Measurements from ENCODE around the gene HEG1.

The HEG1 gene

DNA sequence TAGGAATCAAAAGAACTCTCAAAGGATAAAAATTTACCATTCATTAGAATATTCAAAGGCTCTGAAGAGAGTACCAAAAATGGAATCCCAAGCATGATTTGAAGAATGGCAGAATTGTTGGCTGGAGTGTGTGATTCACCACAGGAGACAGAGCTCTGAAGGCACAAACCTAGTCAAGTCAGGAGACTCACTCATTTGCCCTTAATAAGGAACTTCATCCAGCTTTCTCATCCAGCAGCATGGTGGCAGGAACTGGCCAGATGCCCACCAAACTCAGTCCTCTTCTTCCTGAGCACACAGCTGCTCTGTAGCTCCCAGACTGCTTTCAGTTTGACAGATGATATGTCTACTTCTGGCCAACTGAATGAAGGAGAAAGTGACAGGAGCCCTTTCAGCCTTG is 16.5 kb upstream of the HEG1 start:
- no peak for DNase-seq (ENCODE audit: low spot score)

DNA sequence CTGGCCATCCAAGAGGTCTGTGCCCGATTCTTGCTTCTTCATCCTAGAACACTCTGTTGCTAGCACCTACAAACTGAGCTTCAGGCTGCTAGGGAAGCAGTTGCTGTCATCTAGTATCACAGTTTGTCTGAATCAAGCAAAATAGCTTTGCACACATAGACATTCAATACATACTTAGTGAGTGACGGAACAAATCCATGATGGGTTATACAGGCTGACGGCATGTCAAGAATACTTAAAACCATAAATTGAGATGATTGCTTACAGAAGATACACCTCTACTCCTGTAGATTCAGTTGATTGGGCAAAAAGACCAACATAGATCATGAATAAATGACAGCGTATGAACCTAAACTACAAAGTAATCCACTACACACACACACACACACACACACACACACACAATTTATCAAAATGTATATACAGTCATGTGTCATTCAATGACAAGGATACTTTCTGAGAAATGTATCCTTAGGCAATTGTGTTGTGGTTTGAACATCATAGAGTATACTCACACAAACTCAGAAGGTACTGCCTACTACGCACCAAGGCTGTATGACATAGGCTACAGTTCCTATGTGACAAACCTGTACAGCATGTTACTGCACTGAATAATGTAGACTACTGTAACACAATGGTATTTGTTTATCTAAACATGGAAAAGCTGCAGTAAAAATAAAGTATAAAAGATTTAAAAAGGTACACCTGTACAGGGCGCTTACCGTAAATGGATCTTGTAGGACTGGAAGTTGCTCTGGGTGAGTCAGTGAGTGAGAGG is 14.4 kb upstream of the HEG1 start:
- no peak for DNase-seq (ENCODE audit: low spot score)

DNA sequence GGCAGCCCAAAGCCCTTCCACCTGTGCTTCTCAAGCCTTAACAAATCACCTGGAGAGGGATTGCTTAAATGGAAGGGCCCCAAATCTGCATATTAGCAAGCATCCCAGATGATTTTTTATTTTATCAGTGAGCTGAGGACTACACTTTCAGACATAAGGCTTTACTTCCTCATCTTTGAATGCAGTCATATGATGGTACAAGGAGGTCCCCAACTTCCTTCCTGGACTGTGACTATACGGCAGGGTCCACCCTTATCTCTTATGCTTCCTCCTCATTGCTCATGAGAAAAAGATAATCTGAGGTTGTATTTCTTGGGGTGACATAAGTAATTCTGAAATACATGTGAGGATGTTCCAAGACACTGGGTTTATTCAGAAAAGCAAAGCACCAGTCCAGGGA is 13.7 kb upstream of the HEG1 start:
- DNase-seq (ENCODE audit: low spot score), result no peak

DNA sequence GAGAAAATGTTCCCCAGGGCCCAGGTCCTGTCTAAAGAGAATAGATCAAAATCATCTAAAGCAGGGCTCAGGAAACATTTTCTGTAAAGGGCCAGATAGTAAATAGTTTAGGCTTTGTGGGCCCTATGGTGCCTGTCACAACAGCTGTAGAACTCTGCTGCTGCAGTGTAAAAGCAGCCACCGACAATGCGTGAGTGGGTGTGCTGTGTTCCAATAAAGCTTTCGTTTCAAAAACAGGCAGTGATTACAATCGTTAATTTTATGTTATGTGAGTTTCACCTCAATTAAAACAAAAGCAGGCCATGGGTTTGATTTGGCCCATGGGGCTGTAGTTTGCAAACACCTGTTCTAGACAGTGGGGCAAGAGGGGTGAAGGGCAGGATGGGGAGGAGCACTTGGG is 12.5 kb upstream of the HEG1 start:
- no peak for DNase-seq (ENCODE audit: low spot score)

DNA sequence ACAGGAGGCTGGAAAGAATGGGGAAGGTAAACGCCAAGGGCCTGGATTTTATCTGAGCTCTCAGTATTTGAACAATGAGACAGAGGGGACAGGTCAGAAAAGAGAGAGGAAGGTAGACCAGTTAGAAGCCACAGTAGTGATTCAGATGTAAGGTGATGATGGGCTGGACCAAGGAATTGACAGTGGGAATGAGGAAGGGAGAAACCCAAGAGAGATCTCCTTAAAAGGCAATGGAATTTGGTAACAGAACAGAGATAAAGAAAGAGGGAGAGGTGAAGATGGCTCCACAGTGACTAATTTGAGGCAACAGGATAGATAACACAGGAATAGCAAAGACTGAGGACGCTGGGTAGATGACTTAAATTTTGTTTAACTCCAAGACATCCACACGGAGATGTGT is 11.4 kb upstream of the HEG1 start:
- DNase-seq (ENCODE audit: low spot score), result no peak

DNA sequence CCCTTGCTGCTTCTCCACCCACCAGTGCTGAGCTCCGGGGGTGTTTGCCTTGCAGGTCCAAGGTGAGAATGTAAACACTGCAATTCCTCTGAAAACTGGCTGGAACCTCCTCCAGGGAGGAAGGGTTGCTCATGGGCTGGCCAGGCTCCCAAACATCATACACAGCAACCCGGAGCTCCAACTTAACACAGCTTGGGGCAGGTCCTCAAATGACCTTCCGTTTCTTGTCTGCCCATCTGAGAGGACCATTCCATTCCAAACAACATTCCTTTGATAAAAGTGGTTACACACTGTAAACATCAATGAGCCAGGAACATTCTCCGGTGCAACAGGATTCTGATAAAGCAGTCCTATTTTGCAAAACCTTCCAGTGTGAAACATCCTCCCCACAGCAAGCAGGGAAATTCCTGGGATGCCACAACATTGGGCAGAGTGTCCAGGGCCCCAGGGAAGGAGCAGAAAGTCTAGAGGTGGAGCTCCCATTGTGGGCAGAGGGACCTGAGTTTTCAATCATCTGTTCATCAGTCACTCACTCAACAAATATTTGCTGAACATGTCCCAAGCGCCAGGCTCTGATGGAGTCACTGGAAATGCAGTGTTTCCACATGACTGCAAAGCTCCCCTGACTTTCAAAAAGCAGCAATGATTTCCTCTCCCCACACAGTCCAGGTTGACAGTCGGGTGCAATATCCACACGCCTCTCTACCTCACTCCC is 7.3 kb upstream of the HEG1 start:
- DNase-seq (ENCODE audit: low spot score), result no peak

DNA sequence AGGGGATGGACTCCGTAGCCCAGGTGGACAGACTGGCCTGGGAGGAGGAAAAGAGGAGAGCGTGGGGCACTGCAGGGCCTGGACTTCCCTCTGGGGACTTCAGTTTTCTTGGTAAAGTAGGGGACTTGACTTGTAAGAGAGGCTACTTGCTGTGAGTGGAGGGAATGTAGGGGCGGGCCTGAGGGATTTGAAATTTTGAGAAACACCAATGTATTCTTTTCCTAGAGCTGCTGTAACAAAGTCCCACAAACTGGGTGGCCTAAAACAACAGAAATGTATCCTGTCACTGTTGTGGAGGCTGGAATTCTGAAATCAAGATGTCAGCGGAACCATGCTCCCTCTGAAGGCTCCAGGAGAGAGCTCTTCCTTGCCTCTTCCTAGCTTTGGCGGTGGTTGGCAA is 5.8 kb upstream of the HEG1 start:
- DNase-seq (ENCODE audit: low spot score), result no peak

DNA sequence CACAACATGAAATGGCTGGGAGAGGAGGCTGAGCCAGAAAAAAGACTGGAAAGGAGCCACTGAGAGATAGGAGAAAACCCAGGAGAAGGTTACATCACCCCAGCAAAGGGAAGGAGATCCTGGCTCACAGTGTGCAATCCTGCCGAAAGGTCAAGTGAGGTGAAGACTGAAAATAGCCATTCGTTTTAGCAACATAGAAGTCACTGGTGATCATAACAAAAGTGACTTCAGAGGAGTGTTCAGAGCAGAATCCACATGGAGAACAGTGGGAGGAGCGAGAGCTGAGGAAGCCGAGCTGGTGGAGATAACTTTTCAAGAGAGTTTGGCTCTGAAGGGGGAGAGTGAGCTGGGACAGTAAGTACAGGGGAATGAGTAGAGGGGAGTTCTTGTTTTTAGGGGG is 5.4 kb upstream of the HEG1 start:
- DNase-seq (ENCODE audit: low spot score), result no peak

DNA sequence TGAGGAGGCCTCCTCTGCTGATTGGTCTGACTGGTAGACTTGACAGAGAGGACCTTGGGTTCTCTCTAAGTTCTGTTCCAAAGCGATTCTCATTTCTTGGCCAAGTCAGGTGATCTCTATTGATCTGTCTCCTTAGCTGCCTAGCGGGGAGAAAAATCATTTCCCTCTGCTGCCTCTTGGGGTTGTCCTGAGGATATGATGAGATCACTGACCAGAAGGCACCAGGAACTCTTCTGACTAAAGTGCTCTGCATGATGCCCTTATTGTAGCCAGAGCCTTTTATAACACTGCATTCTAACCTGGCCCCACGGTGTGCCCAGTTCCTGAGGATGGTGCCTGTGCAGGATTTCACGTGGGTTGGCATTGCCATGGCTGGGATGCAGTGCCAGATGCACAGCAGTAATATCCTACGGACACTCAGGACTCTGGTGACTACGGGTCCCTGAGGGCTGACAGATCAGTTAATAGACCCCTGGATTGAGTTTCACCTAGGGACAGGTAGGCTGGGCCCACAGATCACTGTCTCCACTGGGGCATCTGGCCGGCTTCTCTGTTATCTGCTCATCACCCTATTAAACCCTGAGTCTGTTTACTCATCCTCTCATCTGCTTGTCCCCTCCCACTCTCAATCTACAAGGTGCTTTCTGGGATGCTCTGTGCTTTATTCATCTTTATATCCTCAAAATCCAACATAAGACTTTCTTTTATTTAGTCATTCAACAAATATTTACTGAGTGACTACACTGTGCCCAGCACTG is 3.9 kb upstream of the HEG1 start:
- DNase-seq (ENCODE audit: low spot score), result no peak

DNA sequence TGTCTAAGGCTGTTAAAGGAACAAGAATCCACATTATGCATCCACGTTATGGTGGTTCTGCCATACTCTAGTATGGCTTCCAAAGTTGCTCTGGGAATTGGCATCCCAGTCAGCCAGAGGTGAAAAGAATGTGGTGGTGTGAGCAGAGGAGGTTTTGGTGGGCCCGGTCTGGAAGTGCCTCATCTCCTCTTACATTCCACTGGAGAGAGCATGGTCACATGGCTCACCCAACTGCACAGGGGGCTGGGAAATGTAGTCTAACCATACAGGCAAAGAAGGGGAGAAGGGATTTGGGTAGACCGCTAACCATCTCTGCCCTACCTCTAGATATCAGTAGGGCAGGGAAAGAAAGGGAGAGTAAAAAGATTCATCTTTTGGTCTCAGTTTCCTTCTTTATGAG is 3.2 kb upstream of the HEG1 start:
- no peak for DNase-seq (ENCODE audit: low spot score)

DNA sequence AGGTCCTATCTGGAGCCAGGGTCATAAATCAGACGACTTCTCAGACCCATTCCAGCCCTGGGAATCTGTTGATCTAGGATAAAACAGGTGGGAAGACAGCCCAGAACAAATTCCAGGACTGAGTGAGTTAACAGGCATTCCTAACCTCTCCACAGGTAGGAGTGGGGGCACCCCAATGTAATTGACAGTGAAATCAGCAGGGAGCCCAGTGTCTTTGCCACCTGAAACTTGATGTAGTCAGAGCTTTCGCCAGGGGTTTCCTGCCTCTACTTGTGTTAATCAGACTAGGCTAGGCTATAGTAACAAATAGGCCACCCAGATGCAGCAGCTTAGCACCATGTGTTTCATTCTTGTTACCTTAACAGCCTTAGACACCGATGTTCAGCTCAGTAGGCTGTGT is 2.7 kb upstream of the HEG1 start:
- DNase-seq (ENCODE audit: low spot score), result no peak

DNA sequence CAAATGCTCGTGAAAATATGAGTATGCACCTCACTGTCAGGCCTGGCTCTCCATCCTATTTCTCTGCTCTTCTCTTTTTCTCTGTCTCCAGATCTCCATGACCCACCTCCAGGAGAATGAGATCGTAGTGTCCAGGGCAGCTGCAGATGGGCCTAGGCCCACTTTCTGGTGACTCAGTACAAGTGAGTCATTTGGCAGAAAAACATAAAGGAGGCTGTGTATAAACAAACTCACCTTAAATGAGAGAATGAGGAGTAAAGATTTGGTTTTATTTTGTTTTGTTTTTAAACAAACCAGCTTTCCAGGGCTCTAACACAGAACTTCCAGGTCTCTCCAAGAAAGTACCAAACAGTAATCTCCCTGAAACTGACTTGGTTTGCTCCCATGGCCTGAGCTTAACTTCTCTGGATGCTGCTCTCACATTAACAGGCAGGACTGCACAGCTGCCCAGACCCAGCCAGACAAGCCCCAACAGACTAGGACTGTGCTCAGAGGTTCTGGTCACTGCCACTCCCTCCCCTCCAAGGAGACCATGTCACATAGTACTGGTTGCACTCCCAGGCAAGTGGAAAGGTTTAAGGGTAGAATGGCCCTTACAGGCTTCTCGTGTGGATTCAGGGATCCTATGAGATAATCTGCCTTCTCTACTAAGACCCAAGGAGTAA is 1.5 kb upstream of the HEG1 start:
- no peak for DNase-seq (ENCODE audit: low spot score)

DNA sequence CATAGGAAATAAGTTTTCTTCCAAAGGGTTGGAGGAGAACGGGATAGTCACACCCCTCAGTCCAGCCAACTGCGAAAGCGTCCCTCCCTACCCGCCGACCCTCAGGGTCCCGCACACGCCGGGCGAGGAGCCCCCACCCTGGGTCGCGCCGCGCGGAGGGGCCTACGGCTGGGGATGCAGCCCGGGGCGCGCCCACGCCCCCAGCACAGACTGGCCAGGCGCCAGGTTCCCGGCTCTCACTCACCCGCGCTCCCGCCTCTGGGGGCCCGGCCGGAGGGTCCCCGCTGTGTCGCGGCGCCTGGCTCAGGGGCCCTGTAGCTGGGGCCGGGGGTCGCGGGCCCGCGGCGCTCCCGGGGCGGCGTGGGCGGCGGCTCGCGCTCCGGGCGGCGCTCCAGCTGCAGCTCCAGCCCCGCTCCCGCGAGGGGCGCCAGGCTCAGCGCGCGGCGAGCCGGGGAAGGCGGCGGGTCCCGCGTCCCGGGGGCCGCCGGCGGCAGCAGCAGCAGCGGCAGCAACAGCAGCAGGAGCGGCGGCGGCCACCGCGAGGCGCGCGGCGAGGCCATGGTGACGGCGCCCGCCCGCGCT is 375 bp downstream of the HEG1 start:
- no peak for DNase-seq (ENCODE audit: low spot score)

DNA sequence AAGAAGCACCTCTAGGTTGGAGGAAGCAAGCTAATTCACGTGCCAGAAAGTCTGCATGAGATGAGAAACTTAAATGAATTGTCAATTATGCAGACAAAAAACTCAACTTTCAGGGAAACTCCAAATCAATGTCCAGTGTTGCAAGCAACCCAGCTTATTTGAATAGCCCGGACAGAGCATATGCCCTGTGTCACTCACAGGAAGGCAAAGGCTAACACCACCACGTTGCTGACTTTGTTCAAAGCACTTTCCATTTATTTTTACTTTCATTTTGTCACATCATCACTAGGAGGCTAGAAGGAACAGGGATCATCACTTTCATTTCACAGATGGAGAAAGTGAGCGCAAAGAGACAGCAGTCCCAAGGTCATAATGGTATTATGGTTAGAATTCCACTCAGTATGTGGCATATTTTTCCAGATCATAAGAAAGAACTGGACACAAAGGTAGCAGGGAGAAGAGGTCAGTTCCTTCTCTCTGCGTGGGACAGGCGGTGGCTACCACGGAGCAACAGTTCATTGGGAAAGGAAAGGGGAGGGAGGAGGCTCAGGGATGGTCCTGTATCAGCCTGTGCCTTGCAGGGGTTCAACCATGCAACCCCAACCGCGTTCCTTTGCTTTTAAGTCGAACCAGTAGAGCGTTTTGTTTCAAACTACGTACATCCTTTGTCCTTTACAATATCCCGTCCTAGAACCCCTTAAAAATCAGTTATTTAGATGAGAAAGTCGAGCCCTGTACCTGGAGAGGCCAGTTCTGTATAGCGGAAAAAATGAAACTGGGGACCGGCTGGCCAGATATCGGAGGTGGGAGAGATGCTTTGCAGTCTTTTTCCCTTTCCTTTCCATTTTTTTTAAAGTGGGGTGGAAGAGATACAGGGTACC is 1.1 kb downstream of the HEG1 start:
- peak; percentile 41 for DNase-seq (ENCODE audit: low spot score)

DNA sequence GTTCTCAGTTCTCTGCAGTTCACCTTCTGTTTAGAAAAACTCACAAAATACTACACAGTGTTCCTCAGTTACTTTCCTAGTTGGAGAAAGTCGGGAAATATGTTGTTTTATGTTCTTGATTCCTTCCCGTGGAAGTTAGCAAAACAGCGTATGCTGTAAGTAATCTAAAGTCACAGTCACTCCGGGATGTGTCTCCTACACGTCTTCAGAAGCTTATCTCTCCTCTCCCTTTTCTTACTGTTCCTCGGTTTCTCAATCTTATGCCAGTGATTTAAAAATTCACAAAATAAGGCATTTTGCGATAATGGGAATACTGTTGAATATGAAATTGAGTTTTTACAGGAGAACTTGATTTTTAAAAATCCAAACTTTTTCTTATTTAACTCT is 1.7 kb downstream of the HEG1 start:
- DNase-seq (ENCODE audit: low spot score), result no peak

DNA sequence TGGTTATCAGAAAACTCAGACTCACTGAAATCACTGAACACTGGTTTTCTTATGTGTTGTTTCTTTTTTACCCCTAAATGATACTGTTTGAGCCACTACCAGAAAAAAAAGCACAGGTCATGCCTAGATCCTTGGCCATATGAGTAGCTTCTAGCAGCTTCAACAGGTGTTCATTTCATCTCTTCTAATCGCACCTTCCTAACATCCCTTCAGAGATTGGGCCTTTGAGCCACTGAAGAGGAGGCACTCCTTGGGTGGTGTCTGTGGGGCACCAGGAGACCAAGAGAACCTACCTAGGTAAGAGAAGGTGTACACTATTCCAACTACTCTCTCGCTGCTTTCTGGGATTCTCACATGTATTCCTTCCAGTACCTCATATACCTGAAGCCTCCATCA is 2.5 kb downstream of the HEG1 start:
- no peak for DNase-seq (ENCODE audit: low spot score)

DNA sequence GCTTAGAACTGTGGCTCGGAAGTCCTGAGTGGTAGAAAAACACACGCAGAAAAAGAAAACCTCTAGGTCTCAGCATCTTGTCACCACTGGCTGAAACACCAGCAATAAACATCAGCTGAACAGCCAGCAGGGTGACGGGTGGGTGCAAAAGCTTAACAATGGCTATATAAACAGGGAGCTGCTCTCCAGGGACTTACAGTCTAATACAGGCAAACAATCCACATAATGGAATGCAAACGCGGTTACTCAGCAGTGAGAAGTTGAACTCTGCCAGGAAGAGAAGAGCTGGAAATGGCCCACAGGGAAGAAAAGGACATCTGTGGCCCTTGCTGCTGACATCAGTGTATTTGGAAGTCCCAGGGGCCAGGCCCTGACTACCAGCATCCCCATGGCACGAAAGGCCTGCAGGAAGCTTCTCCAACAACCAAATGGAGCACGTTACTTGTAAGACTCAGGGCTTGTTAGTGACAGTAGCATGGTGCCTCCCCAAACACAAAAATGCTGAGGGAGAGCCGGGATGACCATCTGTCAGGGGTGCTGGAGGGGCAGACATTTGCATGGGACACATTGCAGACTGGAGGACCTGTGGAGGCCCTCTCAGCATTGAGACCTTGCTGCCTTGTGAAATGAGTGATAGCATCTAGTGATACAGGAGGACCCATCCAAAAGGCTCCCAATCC is 3.0 kb downstream of the HEG1 start:
- no peak for DNase-seq (ENCODE audit: low spot score)

DNA sequence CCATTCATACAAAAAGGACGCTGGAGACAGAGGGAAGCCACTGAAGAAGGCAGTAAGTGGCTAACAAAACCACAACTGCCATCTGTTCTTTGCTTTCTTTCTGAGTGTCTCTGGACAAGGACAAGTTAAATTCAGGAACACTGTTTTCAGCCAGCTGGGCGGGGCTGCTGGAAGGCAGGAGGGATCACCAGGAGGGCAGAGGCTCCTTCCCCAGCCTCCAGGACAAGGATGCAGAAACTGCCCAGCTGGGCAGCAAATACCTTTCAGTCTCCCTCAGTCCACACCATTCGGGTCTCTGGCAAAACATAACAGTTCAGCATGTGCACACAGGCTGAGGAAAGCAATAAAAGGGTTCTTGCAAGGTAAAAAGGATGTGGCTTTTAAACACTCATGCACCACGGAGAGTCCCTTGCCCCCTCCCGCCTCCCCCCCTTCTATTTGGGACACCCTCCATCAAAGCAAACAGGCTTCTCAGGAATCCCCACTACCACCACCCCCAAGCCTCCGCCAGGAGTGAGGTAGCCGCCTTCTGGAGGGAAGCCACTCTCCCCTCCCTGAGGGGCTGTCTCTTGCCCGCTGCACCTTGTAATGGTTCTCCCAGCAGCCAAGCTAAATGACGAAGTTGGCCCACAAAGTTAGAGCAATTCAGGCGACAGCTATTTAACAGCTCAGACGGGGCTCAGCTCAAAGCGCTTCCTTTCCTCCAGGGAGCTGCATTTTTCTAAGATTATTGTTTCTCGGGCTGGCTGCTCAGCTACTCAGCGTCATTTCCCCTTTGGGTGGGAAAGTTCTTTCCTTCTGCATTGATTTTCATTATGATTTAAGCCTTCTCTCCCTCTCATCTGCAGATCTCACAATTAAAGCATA is 3.8 kb downstream of the HEG1 start:
- peak; percentile 79 for DNase-seq (ENCODE audit: low spot score)

DNA sequence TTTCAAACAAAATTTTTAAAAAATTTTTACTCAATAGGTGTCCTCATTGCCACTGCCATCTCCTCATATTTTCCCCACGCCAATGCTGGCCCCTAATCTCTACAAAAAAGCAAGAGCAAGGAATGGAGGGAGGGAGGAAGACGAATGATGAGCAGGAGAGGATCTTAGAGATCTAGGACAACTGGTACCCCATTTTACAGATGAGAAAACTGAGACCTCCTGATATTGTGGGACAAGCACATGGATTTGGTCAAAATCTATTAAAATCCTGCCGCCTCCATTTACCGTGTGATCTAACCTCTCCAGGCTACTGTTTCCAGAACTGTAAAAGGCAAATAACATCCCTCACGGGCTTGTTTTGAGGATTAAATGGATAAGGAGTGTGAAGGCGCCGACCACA is 4.6 kb downstream of the HEG1 start:
- no peak for DNase-seq (ENCODE audit: low spot score)
